ENCODE results near the gene SLC7A10. TPM values are rescaled to one million over a fixed set of nuclear protein-coding genes. Genes with fewer than 3 reads are reported as not detected.
"Not testable (repeated sequence)": the region's sequence is repeated elsewhere in the genome, so short reads cannot be mapped to it uniquely, and the experiment has no call there.

The SLC7A10 gene
- total and polyA plus RNA-seq, 2 donors (not counting 1 experiment from before 2014, with no cell fraction given), result not detected

DNA sequence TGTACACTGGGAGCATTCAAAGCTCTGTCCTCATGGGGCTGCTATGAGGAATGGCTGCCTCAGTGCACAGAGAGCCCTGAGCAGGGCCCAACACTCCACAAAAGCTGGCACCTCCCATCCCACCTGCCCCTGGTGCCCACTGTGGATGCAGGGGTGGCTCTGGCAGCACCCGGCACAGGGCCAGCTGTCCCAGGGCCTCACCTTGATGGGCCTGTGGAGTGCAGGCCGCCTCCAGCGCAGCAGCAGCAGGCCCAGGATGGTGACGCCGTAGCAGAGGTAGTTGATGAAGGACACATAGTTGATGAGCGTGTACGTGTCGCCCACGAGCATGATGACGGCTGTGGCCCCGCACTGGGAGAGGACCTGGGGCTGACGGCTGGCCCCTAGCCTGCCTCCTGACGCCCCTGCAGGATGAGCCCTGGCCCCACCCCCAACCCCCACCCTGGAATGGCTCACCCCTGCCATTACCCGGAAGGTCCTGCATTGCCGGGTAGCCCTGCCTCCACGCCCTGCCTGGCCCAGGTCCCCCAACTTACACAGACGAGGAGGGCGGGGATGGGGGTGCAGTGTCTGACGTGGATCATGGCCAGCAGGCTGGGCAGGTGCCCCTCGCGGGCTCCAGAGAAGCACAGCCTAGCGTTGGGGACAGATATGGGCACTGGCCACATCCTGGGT, 15.2 kb downstream of the SLC7A10 start:
- TF ChIP-seq CTCF (conservative IDR thresholded peaks at IDR 0.05 in 1 of 2, IDR thresholded peaks at IDR 0.05 in 1 of 2; ENCODE audit: low read depth in 1 of 2, low read length in 2 of 2) (no peak), EZH2 (IDR thresholded peaks at IDR 0.05; ENCODE audit: low read length, missing control alignments) (no peak)
- peaks cover 4% of the 10 kb centered on the region for H3K36me3 ChIP-seq (ENCODE audit: control insufficient read depth, insufficient read depth, low read length)

DNA sequence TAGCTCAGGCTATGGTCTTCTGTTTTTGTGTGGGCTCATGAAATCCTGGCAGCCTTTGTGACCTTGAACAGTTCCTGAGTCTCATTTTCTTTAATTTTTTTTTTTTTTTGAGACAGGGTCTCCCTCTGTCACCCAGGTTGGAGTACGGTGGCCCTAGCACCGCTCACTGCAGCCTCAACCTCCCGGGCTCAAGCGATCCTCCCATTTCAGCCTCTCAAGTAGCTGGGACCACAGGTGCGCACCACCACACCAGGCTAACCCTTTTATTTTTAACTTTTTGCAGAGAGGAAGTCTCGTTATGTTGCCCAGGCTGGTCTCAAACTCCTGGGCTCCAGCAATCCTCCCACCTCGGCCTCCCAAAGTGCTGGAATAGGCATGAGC, 15.8 kb downstream of the SLC7A10 start:
- H2AFZ ChIP-seq (ENCODE audit: low read length); H3K79me2 ChIP-seq (ENCODE audit: control insufficient read depth, insufficient read depth, low read length); H3K27me3 ChIP-seq (ENCODE audit: control insufficient read depth, insufficient read depth, low read length); H3K9me3 ChIP-seq (ENCODE audit: control insufficient read depth, insufficient read depth, low read depth, low read length); DNase-seq (ENCODE audit: low read depth in 2 of 2); H3K36me3 ChIP-seq (ENCODE audit: control insufficient read depth, insufficient read depth, low read length); H3K4me3 ChIP-seq (replicated peaks in 1 of 4; ENCODE audit: control extremely low read depth in 1 of 4, insufficient read depth in 1 of 4, low read depth in 3 of 4, low read length in 4 of 4); H3K4me1 ChIP-seq (ENCODE audit: control insufficient read depth, extremely low read depth, insufficient read depth, low read length); H3K4me2 ChIP-seq (ENCODE audit: extremely low read depth, insufficient read depth, low read length); H4K20me1 ChIP-seq (ENCODE audit: control insufficient read depth, extremely low read depth, insufficient read depth, low read length); H3K9ac ChIP-seq (ENCODE audit: insufficient read depth, low read length); H3K27ac ChIP-seq (ENCODE audit: insufficient read depth, low read length): not testable (repeated sequence)

More for the DNA sequence above, 15.2 kb downstream of the SLC7A10 start:
- Histone ChIP-seq H3K27me3 (ENCODE audit: control insufficient read depth, insufficient read depth, low read length) (no peaks in the 10 kb centered on the region), H3K9me3 (ENCODE audit: control insufficient read depth, insufficient read depth, low read depth, low read length) (no peaks in the 10 kb centered on the region), H4K20me1 (ENCODE audit: control insufficient read depth, extremely low read depth, insufficient read depth, low read length) (no peaks in the 10 kb centered on the region), H3K79me2 (ENCODE audit: control insufficient read depth, insufficient read depth, low read length) (no peaks in the 10 kb centered on the region), H3K4me3 (replicated peaks in 1 of 4; ENCODE audit: control extremely low read depth in 1 of 4, insufficient read depth in 1 of 4, low read depth in 3 of 4, low read length in 4 of 4) (no peak overlapping the region), H3K4me1 (ENCODE audit: control insufficient read depth, extremely low read depth, insufficient read depth, low read length) (no peaks in the 10 kb centered on the region), H3K4me2 (ENCODE audit: extremely low read depth, insufficient read depth, low read length) (no peak overlapping the region), H3K27ac (ENCODE audit: insufficient read depth, low read length) (no peak overlapping the region), H3K9ac (ENCODE audit: insufficient read depth, low read length) (no peak overlapping the region), H2AFZ (ENCODE audit: low read length) (no peak overlapping the region)
- DNase-seq (ENCODE audit: low read depth in 2 of 2), result no peak

DNA sequence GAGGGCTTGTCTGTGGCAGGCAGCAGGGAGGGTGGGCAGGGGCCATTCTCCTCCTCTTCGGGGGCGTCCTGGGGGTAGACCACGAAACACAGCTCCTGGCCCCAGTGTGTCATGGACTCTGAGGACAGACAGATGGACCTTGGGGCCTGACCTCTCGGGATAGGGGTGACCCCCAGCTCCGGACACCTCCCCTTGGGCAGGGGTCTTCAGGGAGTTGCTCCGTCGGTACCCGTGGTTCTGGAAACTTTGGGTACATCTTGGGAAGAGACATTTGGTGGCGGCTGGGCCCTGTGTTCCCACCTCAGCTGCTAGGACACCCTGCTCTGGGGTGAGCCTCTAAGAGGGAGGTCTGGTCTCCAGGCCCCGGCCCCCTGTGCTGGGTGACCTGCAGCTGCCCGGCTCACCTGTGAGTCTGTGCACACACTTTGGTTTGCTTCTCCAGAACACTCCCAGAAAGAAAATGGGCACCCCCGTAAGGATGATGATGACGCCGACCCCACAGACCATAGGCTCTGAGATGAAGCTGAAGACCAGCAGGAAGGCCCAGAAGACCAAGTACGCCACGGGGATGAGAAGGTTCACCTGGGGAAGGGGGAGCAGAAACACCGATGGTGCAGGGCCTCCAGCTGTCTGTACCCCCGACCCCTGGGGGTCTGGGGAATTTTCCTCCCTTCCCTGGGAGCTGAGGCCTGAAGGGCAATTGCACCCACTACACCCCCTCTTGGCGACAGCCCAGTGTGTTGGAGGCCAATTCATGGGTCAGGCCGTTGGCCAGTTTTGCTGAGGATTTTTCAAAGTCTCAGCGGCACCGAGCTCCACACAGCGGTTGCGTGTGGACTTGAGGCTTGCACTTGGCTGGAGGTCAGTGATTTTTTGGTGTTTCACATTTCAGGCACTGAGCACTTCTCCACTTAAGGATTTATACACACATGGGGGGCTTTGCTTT, 16.5 kb downstream of the SLC7A10 start:
- Histone ChIP-seq H3K27me3 (ENCODE audit: control insufficient read depth, insufficient read depth, low read length) (no peaks in the 10 kb centered on the region), H2AFZ (ENCODE audit: low read length) (no peak overlapping the region), H3K4me3 (replicated peaks in 1 of 4; ENCODE audit: control extremely low read depth in 1 of 4, insufficient read depth in 1 of 4, low read depth in 3 of 4, low read length in 4 of 4) (no peak overlapping the region), H3K9me3 (ENCODE audit: control insufficient read depth, insufficient read depth, low read depth, low read length) (no peaks in the 10 kb centered on the region), H4K20me1 (ENCODE audit: control insufficient read depth, extremely low read depth, insufficient read depth, low read length) (no peaks in the 10 kb centered on the region), H3K4me2 (ENCODE audit: extremely low read depth, insufficient read depth, low read length) (no peak overlapping the region), H3K36me3 (ENCODE audit: control insufficient read depth, insufficient read depth, low read length) (peaks cover 4% of the 10 kb centered on the region), H3K9ac (ENCODE audit: insufficient read depth, low read length) (no peak overlapping the region), H3K79me2 (ENCODE audit: control insufficient read depth, insufficient read depth, low read length) (no peaks in the 10 kb centered on the region), H3K27ac (ENCODE audit: insufficient read depth, low read length) (no peak overlapping the region), H3K4me1 (ENCODE audit: control insufficient read depth, extremely low read depth, insufficient read depth, low read length) (no peaks in the 10 kb centered on the region)
- no peak for TF ChIP-seq EZH2 (IDR thresholded peaks at IDR 0.05; ENCODE audit: low read length, missing control alignments)
- peak in 1 of 2 donors; percentile 27 for TF ChIP-seq CTCF (conservative IDR thresholded peaks at IDR 0.05 in 1 of 2, IDR thresholded peaks at IDR 0.05 in 1 of 2; ENCODE audit: low read depth in 1 of 2, low read length in 2 of 2)
- no peak for DNase-seq (ENCODE audit: low read depth in 2 of 2)

Data from fibroblast of lung (primary cell).